Stimulated activated effector memory CD8-positive, alpha-beta T cell treated with anti-CD3 and anti-CD28 coated beads, Interleukin-12 subunit alpha, Interleukin-12 subunit beta, amount 100 ng/mL, for 72 hours (primary cell): Measurements from ENCODE around the gene GDPGP1.
A peak's percentile ranks its signal among the peaks of the same experiment; 100 is the strongest.

Source experiments
- ATAC-seq: fragments of 150-1000 bp; cut with Tn5 transposase; 2 replicates; pipeline ENCODE4 v1.10.0; 2021
- DNase-seq, 2 donors: peaks; one replicate each; pipeline ENCODE4 v3.0.0; 2021 to 2022; ENCODE audit warnings: low spot score in 2 of 2
- H3K27ac Mint-ChIP-seq: one replicate; pipeline ENCODE4 v1.8.0; 2022; ENCODE audit warnings: mild to moderate bottlenecking, mixed read lengths
- H3K36me3 Mint-ChIP-seq: one replicate; pipeline ENCODE4 v1.8.0; 2022; ENCODE audit warnings: mild to moderate bottlenecking, mixed read lengths
- H3K4me1 Mint-ChIP-seq: one replicate; pipeline ENCODE4 v1.8.0; 2022; ENCODE audit warnings: mixed read lengths
- H3K4me3 Mint-ChIP-seq: one replicate; pipeline ENCODE4 v1.8.0; 2022; ENCODE audit warnings: mild to moderate bottlenecking, mixed read lengths
- H3K9me3 Mint-ChIP-seq: one replicate; pipeline ENCODE4 v1.8.0; 2022; ENCODE audit warnings: mixed read lengths

The GDPGP1 gene

GRCh38 chr15:90230071-90230494 lies 3.9 kb upstream of the GDPGP1 start:
- H3K4me1 Mint-ChIP-seq: peaks cover 55% of the 10 kb centered on the region
- no peak for ATAC-seq
- peak overlapping the region; percentile 89 for H3K4me3 Mint-ChIP-seq
- DNase-seq: no peak
- no peaks in the 10 kb centered on the region for H3K9me3 Mint-ChIP-seq
- peaks cover 59% of the 10 kb centered on the region for H3K36me3 Mint-ChIP-seq
- H3K27ac Mint-ChIP-seq: peak overlapping the region; percentile 96

GRCh38 chr15:90230610-90231009 lies 3.4 kb upstream of the GDPGP1 start:
- Mint-ChIP-seq H3K4me3 (peak overlapping the region; percentile 89), H3K4me1 (peaks cover 57% of the 10 kb centered on the region), H3K27ac (peak overlapping the region; percentile 96), H3K36me3 (peaks cover 53% of the 10 kb centered on the region), H3K9me3 (no peaks in the 10 kb centered on the region)
- no peak for DNase-seq
- ATAC-seq: no peak

GRCh38 chr15:90231028-90232017 lies 2.7 kb upstream of the GDPGP1 start:
- Mint-ChIP-seq H3K4me3 (peak overlapping the region; percentile 89), H3K36me3 (peaks cover 52% of the 10 kb centered on the region), H3K9me3 (no peaks in the 10 kb centered on the region), H3K27ac (peak overlapping the region; percentile 96), H3K4me1 (peaks cover 57% of the 10 kb centered on the region)
- ATAC-seq: peak; percentile 56
- DNase-seq: peak; percentile 40 to 80

- Mint-ChIP-seq H3K4me1 (peaks cover 57% of the 10 kb centered on the region), H3K36me3 (peaks cover 61% of the 10 kb centered on the region), H3K27ac (peak overlapping the region; percentile 96), H3K9me3 (no peaks in the 10 kb centered on the region), H3K4me3 (peak overlapping the region; percentile 89)
- ATAC-seq (no peak), DNase-seq (no peak)
These were observed 1.8 kb upstream of the GDPGP1 start for GRCh38 chr15:90232196-90232595.

- no peak for ATAC-seq
- H3K36me3 Mint-ChIP-seq: peaks cover 69% of the 10 kb centered on the region
These were observed 1.0 kb upstream of the GDPGP1 start for GRCh38 chr15:90232941-90233386.

GRCh38 chr15:90233387-90234095 lies 468 bp upstream of the GDPGP1 start, which contains the start of gene CIB1:
TSS of gene CIB1 (minus strand) at chr15:90233941. CDS start at chr15:90233885, 56 bp downstream.
- H3K4me1 Mint-ChIP-seq: peaks cover 57% of the 10 kb centered on the region
- DNase-seq (peak; percentile 53 to 96), ATAC-seq (peak; percentile 94)
- H3K4me3 Mint-ChIP-seq: peak within 1 kb of the TSS; percentile 89
- H3K36me3 Mint-ChIP-seq: peaks cover 72% of the 10 kb centered on the region
- H3K9me3 Mint-ChIP-seq: no peaks in the 10 kb centered on the region
- H3K27ac Mint-ChIP-seq: peak within 1 kb of the TSS; percentile 96

More at GRCh38 chr15:90232941-90233386, 1.0 kb upstream of the GDPGP1 start:
- H3K4me1 Mint-ChIP-seq: peaks cover 57% of the 10 kb centered on the region
- H3K27ac Mint-ChIP-seq: peak overlapping the region; percentile 96
- H3K9me3 Mint-ChIP-seq: no peaks in the 10 kb centered on the region
- DNase-seq: no peak
- H3K4me3 Mint-ChIP-seq: peak overlapping the region; percentile 89

- DNase-seq (no peak), ATAC-seq (no peak)
- H3K27ac Mint-ChIP-seq: no peak overlapping the region
- H3K9me3 Mint-ChIP-seq: no peaks in the 10 kb centered on the region
- no peak overlapping the region for H3K4me3 Mint-ChIP-seq
- H3K4me1 Mint-ChIP-seq: peaks cover 9% of the 10 kb centered on the region
- H3K36me3 Mint-ChIP-seq: peaks cover 38% of the 10 kb centered on the region
These were observed 5.4 kb downstream of the GDPGP1 start for GRCh38 chr15:90239371-90239770.

- Mint-ChIP-seq H3K27ac (no peak overlapping the region), H3K36me3 (peaks cover 38% of the 10 kb centered on the region), H3K4me1 (no peaks in the 10 kb centered on the region), H3K4me3 (no peak overlapping the region), H3K9me3 (no peaks in the 10 kb centered on the region)
- ATAC-seq (no peak), DNase-seq (no peak)
These were observed 6.8 kb downstream of the GDPGP1 start for GRCh38 chr15:90240856-90241255.

- Mint-ChIP-seq H3K36me3 (peaks cover 32% of the 10 kb centered on the region), H3K4me3 (no peak overlapping the region), H3K9me3 (no peaks in the 10 kb centered on the region), H3K27ac (no peak overlapping the region), H3K4me1 (no peaks in the 10 kb centered on the region)
- ATAC-seq: no peak
- no peak for DNase-seq
These were observed 7.6 kb downstream of the GDPGP1 start for GRCh38 chr15:90241343-90242192.

GRCh38 chr15:90243943-90244639 lies 10.1 kb downstream of the GDPGP1 start:
- Mint-ChIP-seq H3K36me3 (peaks cover 6% of the 10 kb centered on the region), H3K27ac (no peak overlapping the region), H3K4me3 (no peak overlapping the region), H3K9me3 (no peaks in the 10 kb centered on the region), H3K4me1 (peaks cover 3% of the 10 kb centered on the region)
- ATAC-seq (no peak), DNase-seq (no peak)

- ATAC-seq (peak; percentile 18), DNase-seq (no peak)
- Mint-ChIP-seq H3K36me3 (no peaks in the 10 kb centered on the region), H3K9me3 (no peaks in the 10 kb centered on the region), H3K27ac (peak overlapping the region; percentile 60), H3K4me3 (peak overlapping the region; percentile 67), H3K4me1 (peaks cover 16% of the 10 kb centered on the region)
These were observed 14.8 kb downstream of the GDPGP1 start for GRCh38 chr15:90248789-90249202.

GRCh38 chr15:90249203-90249863 lies 15.3 kb downstream of the GDPGP1 start, which contains the start of gene TTLL13:
TSS of gene TTLL13 (plus strand) at chr15:90249556. CDS start at chr15:90250631, 1,075 bp downstream.
- Mint-ChIP-seq H3K4me1 (peaks cover 16% of the 10 kb centered on the region), H3K36me3 (no peaks in the 10 kb centered on the region), H3K9me3 (no peaks in the 10 kb centered on the region), H3K4me3 (peak within 1 kb of the TSS; percentile 67), H3K27ac (peak within 1 kb of the TSS; percentile 60)
- peak; percentile 78 to 89 for DNase-seq
- ATAC-seq: peak; percentile 87

GRCh38 chr15:90257776-90258175 lies 23.8 kb downstream of the GDPGP1 start:
- H3K4me3 Mint-ChIP-seq: no peak overlapping the region
- peaks cover 20% of the 10 kb centered on the region for H3K4me1 Mint-ChIP-seq
- no peak for DNase-seq
- ATAC-seq: no peak
- H3K9me3 Mint-ChIP-seq: no peaks in the 10 kb centered on the region
- no peaks in the 10 kb centered on the region for H3K36me3 Mint-ChIP-seq
- H3K27ac Mint-ChIP-seq: no peak overlapping the region
